Uterus (tissue), 2 donors: Measurements from ENCODE around the gene PALD1.

Experiments
- POLR2A ChIP-seq, 2 donors: fragments of 450-650 bp; IDR thresholded peaks; one replicate each; pipeline ENCODE4 v1.6.1; 2016; ENCODE audit warnings: antibody characterized with exemption in 2 of 2, mild to moderate bottlenecking in 1 of 2, moderate library complexity in 1 of 2
- TF ChIP-seq, protein P1 (sequence below), 4 experiments: fragments of 200-600 bp in 2 of 4; fragments of 450-650 bp in 2 of 4; sonication (generic) in 2 of 4; IDR thresholded peaks; one replicate each; pipeline ENCODE4 v1.5.1; 2016 to 2019; ENCODE audit warnings: antibody characterized with exemption in 4 of 4, mild to moderate bottlenecking in 2 of 4, moderate library complexity in 1 of 4

DNA sequence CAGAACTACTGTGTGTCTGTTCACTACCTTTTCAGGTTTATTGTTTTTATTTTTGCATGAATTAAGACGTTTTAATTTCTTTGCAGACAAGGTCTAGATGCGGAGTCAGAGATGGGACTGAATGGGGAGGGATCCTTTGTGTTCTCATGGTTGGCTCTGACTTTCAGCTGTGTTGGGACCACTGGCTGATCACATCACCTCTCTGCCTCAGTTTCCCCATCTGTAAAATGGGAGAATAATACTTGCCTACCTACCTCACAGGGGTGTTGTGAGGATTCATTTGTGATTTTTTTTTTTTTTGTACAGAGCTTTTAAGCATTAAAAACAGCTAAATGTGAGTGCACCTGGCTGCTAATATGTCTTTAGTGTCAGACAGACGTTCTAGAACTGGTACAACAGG, 89.5 kb downstream of the PALD1 start:
- TF ChIP-seq, protein P1, sequence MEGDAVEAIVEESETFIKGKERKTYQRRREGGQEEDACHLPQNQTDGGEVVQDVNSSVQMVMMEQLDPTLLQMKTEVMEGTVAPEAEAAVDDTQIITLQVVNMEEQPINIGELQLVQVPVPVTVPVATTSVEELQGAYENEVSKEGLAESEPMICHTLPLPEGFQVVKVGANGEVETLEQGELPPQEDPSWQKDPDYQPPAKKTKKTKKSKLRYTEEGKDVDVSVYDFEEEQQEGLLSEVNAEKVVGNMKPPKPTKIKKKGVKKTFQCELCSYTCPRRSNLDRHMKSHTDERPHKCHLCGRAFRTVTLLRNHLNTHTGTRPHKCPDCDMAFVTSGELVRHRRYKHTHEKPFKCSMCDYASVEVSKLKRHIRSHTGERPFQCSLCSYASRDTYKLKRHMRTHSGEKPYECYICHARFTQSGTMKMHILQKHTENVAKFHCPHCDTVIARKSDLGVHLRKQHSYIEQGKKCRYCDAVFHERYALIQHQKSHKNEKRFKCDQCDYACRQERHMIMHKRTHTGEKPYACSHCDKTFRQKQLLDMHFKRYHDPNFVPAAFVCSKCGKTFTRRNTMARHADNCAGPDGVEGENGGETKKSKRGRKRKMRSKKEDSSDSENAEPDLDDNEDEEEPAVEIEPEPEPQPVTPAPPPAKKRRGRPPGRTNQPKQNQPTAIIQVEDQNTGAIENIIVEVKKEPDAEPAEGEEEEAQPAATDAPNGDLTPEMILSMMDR (IDR thresholded peaks at IDR 0.05): no peak
- TF ChIP-seq POLR2A (IDR thresholded peaks at IDR 0.05): no peak
